Uterus (tissue), 2 donors: ENCODE data around the gene HAAO.

ENCODE experiments used
- POLR2A ChIP-seq, 2 donors: fragments of 450-650 bp; IDR thresholded peaks; one replicate each; pipeline ENCODE4 v1.6.1; 2016; ENCODE audit warnings: antibody characterized with exemption in 2 of 2, mild to moderate bottlenecking in 1 of 2, moderate library complexity in 1 of 2
- TF ChIP-seq, protein P1 (sequence below), 4 experiments: fragments of 200-600 bp in 2 of 4; fragments of 450-650 bp in 2 of 4; sonication (generic) in 2 of 4; IDR thresholded peaks; one replicate each; pipeline ENCODE4 v1.5.1; 2016 to 2019; ENCODE audit warnings: antibody characterized with exemption in 4 of 4, mild to moderate bottlenecking in 2 of 4, moderate library complexity in 1 of 4

DNA sequence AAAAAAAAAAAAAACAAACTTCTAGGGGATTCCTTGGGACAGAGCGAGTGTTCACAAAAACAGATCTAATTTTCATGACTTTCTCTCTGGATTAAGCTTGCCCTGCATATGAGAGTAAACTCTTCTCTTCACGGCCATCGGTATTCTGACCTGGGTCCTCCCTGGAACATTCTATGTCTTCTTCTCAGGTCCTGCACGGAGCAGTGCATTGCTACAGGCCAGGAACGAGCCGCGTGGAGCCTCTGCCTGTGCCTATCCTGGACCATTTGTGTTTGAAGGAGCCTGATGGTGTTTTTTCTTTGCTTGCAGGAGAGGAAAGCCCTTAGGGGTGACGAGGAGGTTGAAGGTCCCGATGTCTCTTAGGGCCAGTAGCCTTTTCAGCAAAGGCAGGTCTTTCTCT is 26.7 kb downstream of the HAAO start:
- no peak for TF ChIP-seq POLR2A (IDR thresholded peaks at IDR 0.05)
- TF ChIP-seq, protein P1, sequence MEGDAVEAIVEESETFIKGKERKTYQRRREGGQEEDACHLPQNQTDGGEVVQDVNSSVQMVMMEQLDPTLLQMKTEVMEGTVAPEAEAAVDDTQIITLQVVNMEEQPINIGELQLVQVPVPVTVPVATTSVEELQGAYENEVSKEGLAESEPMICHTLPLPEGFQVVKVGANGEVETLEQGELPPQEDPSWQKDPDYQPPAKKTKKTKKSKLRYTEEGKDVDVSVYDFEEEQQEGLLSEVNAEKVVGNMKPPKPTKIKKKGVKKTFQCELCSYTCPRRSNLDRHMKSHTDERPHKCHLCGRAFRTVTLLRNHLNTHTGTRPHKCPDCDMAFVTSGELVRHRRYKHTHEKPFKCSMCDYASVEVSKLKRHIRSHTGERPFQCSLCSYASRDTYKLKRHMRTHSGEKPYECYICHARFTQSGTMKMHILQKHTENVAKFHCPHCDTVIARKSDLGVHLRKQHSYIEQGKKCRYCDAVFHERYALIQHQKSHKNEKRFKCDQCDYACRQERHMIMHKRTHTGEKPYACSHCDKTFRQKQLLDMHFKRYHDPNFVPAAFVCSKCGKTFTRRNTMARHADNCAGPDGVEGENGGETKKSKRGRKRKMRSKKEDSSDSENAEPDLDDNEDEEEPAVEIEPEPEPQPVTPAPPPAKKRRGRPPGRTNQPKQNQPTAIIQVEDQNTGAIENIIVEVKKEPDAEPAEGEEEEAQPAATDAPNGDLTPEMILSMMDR (IDR thresholded peaks at IDR 0.05): no peak
